HL-60 (cell line): ENCODE results near the gene SLCO2A1.

Source experiments
- DNase-seq, 2 experiments: peaks; one replicate each; pipeline ENCODE4 v3.0.0-alpha.2; 2010 to 2020; ENCODE audit warnings: low read depth in 1 of 2, low spot score in 1 of 2
- H3K27ac ChIP-seq: fragments of 250-450 bp; sonication (Bioruptor Pico); replicated peaks from 2 replicates; pipeline ENCODE4 v1.5.1; 2020; ENCODE audit warnings: mild to moderate bottlenecking, moderate library complexity
- H3K27me3 ChIP-seq: fragments of 250-450 bp; sonication (Bioruptor Pico); 2 replicates; pipeline ENCODE4 v1.5.1; 2021; ENCODE audit warnings: mild to moderate bottlenecking, moderate library complexity; ENCODE audit not compliant: insufficient read depth, poor library complexity, severe bottlenecking
- H3K4me3 ChIP-seq: replicated peaks from 2 replicates; pipeline ENCODE4 v1.5.1; 2011; ENCODE audit warnings: mild to moderate bottlenecking, control low read depth, low read length; ENCODE audit not compliant: insufficient read depth
- GABPA ChIP-seq: IDR thresholded peaks from 2 replicates; pipeline ENCODE4 v1.6.1; 2012; ENCODE audit warnings: low read depth
- POLR2AphosphoS5 ChIP-seq: IDR thresholded peaks from 2 replicates; pipeline ENCODE4 v1.6.1; 2012; ENCODE audit warnings: low read depth
- SPI1 ChIP-seq: IDR thresholded peaks from 2 replicates; pipeline ENCODE4 v1.6.1; 2012; ENCODE audit warnings: low read depth, mild to moderate bottlenecking, borderline replicate concordance
- TF ChIP-seq, protein P1 (sequence below): IDR thresholded peaks from one replicate; pipeline ENCODE4 v1.5.1; 2011; ENCODE audit warnings: low read length, control low read depth, inconsistent platforms; ENCODE audit not compliant: insufficient read depth
- TF ChIP-seq, protein P2 (sequence below): IDR thresholded peaks from 2 replicates; pipeline ENCODE4 v1.6.1; 2012; ENCODE audit warnings: low read depth; ENCODE audit not compliant: insufficient replicate concordance

SLCO2A1 gene

DNA sequence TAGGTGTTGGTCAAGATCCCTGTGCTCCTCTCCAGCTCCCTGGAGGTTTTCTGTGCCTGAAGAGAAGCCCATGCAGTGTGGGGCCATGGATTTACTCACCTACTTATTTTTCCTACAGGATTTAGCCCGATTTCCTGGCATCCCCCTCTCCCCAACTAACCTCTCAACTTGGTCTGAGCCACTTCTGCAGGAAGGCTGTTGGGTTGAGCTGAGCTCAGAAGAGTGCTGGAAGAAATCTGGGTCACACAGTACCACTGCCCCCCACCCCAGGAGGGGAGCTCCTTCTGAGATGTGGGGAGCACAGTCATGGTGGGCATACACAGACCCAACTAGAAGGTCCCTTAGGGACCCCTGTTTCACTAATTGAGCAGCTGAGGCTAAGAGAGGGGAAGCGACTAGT lies 34.4 kb upstream of the SLCO2A1 start:
- no peaks in the 10 kb centered on the region for H3K27me3 ChIP-seq
- H3K27ac ChIP-seq = no peak overlapping the region
- no peak for DNase-seq
- no peak overlapping the region for H3K4me3 ChIP-seq
- no peak for TF ChIP-seq SPI1
- TF ChIP-seq GABPA = no peak
- TF ChIP-seq, protein P1, sequence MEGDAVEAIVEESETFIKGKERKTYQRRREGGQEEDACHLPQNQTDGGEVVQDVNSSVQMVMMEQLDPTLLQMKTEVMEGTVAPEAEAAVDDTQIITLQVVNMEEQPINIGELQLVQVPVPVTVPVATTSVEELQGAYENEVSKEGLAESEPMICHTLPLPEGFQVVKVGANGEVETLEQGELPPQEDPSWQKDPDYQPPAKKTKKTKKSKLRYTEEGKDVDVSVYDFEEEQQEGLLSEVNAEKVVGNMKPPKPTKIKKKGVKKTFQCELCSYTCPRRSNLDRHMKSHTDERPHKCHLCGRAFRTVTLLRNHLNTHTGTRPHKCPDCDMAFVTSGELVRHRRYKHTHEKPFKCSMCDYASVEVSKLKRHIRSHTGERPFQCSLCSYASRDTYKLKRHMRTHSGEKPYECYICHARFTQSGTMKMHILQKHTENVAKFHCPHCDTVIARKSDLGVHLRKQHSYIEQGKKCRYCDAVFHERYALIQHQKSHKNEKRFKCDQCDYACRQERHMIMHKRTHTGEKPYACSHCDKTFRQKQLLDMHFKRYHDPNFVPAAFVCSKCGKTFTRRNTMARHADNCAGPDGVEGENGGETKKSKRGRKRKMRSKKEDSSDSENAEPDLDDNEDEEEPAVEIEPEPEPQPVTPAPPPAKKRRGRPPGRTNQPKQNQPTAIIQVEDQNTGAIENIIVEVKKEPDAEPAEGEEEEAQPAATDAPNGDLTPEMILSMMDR = no peak
- TF ChIP-seq, protein P2, sequence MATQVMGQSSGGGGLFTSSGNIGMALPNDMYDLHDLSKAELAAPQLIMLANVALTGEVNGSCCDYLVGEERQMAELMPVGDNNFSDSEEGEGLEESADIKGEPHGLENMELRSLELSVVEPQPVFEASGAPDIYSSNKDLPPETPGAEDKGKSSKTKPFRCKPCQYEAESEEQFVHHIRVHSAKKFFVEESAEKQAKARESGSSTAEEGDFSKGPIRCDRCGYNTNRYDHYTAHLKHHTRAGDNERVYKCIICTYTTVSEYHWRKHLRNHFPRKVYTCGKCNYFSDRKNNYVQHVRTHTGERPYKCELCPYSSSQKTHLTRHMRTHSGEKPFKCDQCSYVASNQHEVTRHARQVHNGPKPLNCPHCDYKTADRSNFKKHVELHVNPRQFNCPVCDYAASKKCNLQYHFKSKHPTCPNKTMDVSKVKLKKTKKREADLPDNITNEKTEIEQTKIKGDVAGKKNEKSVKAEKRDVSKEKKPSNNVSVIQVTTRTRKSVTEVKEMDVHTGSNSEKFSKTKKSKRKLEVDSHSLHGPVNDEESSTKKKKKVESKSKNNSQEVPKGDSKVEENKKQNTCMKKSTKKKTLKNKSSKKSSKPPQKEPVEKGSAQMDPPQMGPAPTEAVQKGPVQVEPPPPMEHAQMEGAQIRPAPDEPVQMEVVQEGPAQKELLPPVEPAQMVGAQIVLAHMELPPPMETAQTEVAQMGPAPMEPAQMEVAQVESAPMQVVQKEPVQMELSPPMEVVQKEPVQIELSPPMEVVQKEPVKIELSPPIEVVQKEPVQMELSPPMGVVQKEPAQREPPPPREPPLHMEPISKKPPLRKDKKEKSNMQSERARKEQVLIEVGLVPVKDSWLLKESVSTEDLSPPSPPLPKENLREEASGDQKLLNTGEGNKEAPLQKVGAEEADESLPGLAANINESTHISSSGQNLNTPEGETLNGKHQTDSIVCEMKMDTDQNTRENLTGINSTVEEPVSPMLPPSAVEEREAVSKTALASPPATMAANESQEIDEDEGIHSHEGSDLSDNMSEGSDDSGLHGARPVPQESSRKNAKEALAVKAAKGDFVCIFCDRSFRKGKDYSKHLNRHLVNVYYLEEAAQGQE = no peak
- no peak for TF ChIP-seq POLR2AphosphoS5

DNA sequence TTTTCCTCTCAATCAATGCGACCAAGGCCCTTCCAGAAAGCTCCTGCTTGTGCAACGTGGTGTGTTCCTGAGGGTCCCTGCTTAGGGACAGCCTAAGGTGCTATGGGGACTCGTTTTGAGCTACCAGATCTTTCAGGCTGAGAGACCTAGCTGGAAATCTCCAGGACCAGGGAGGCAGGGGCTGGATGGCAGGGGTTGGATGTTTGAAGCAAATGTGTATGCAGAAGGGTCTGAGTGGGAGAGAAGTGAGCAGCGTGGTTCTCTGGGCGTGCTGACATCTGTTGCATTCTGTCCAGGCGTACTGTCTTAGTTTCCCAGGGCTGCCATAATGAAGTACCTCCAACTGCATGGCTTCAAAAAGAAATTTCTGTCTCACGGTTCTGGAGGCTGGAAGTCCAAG lies 31.7 kb upstream of the SLCO2A1 start:
- H3K27ac ChIP-seq = no peak overlapping the region
- no peak overlapping the region for H3K4me3 ChIP-seq
- DNase-seq = no peak
- TF ChIP-seq SPI1 (no peak), GABPA (no peak), POLR2AphosphoS5 (no peak)
- TF ChIP-seq, protein P2 = no peak
- TF ChIP-seq, protein P1 = no peak
- no peaks in the 10 kb centered on the region for H3K27me3 ChIP-seq

DNA sequence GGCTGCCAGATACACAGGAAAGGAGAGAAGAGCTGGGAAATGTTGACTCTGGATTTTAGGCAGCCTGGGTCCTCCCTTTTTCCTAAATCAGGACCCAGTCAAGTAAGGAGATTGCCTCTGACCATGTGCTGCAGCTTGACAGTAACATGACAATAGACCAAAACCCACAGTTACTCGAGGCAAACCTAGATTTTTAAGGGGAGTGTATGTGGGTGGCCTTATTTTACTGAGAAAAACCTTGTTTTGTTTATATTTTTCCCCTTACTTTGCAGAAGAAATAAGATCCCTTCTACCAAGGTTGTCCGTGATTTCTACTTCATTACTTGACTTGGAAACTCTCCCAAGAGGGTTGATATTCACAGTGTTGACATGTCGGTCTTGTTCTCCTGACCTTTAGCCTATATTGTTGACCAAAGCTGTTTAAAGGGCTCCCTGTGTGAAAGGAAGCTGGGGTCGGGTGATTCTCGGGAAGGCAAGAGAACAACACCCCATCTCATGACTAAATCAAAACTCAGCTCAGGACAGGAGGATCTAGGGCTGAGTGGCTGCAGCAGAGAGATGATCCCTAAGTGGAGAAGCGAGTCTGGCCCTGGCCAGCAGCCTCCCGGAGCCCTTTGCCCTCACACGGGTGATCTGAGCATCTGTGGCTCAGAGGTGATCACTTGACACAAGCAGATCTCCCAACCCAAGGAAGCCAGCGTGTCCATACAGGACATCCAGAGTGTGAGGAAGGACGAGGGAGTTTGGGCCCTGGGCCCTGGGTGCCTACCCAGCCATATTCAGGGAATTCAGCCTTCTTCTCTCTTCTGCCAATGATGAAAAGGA lies 31.0 kb upstream of the SLCO2A1 start:
- Histone ChIP-seq H3K27ac (no peak overlapping the region), H3K4me3 (no peak overlapping the region), H3K27me3 (no peaks in the 10 kb centered on the region)
- TF ChIP-seq, protein P2 = no peak
- TF ChIP-seq GABPA = no peak
- TF ChIP-seq POLR2AphosphoS5 = no peak
- TF ChIP-seq, protein P1 = no peak
- no peak for TF ChIP-seq SPI1
- DNase-seq = no peak
